ENCODE measurements around the gene CDYL2. TPM values are rescaled to one million over a fixed set of nuclear protein-coding genes. Genes with fewer than 3 reads are reported as not detected.

Gene CDYL2
- total RNA-seq, 1 donor from 2014 or later: 97.1 TPM

- Mint-ChIP-seq H3K4me3 (no peak overlapping the region), H3K36me3 (ENCODE audit: low read depth) (no peaks in the 10 kb centered on the region), H3K9me3 (no peaks in the 10 kb centered on the region), H3K27me3 (ENCODE audit: insufficient read depth) (no peaks in the 10 kb centered on the region), H3K27ac (no peak overlapping the region), H3K4me1 (ENCODE audit: low read depth) (peaks cover 36% of the 10 kb centered on the region)
- no peak for DNase-seq (ENCODE audit: low spot score)
- intact Hi-C loops (cut with micrococcal nuclease): no loop called here
These were observed 252.1 kb downstream of the CDYL2 start for GRCh38 chr16:80552277-80552676.

Other genes starting within 250 kb of the CDYL2 start
- 141 and 156 TPM in 2 replicates for gene CMC2, start 202.3 kb upstream of the CDYL2 start, total RNA-seq
- 65.6 and 67.8 TPM in 2 replicates for gene CENPN, start 202.6 kb upstream of the CDYL2 start, total RNA-seq
- 31.2 and 32.3 TPM in 2 replicates for gene ATMIN, start 231.2 kb upstream of the CDYL2 start, total RNA-seq